K562 (cell line): ENCODE data around the gene POLR2A. TPM values are rescaled to one million over a fixed set of nuclear protein-coding genes. Genes with fewer than 3 reads are reported as not detected.
A peak's percentile ranks its signal among the peaks of the same experiment; 100 is the strongest.

Experiments used
- CXXC5 ChIP-seq: fragments of 250-450 bp; sonication (Bioruptor Pico); IDR thresholded peaks from 2 replicates; pipeline ENCODE4 v1.8.0; 2022; ENCODE audit warnings: inconsistent platforms, mild to moderate bottlenecking, moderate library complexity
- ELF2 ChIP-seq: fragments of 250-450 bp; sonication (Bioruptor Pico); IDR thresholded peaks from 2 replicates; pipeline ENCODE4 v1.5.0; 2021; ENCODE audit warnings: mild to moderate bottlenecking
- EZH2 ChIP-seq: IDR thresholded peaks from 2 replicates; pipeline ENCODE4 v1.6.1; 2012; ENCODE audit warnings: low read depth, mild to moderate bottlenecking, inconsistent platforms, low read length, borderline replicate concordance
- MTA3 ChIP-seq: fragments of 450-650 bp; formaldehyde crosslinking; IDR thresholded peaks from 2 replicates; pipeline ENCODE4 v1.6.1; 2017; ENCODE audit warnings: mild to moderate bottlenecking, borderline replicate concordance
- MXI1 ChIP-seq: IDR thresholded peaks from 2 replicates; pipeline ENCODE4 v1.6.1; 2011; ENCODE audit warnings: low read depth, mild to moderate bottlenecking, improper control_type of control experiment, low read length
- ZBTB17 ChIP-seq: fragments of 450-650 bp; formaldehyde crosslinking; IDR thresholded peaks from 2 replicates; pipeline ENCODE4 v1.4.0; 2020; ENCODE audit warnings: mild to moderate bottlenecking
- ZNF586 ChIP-seq: fragments of 450-650 bp; formaldehyde crosslinking; conservative IDR thresholded peaks from 2 replicates; pipeline ENCODE4 v1.4.0; 2020; ENCODE audit warnings: mild to moderate bottlenecking, moderate library complexity
- polyA plus RNA-seq, 8 experiments: library from polyadenylated mRNA; depleted of rRNA in 4 of 8; stranded (reverse) in 5 of 8; unstranded in 3 of 8; fragments of >200 nt; fragmentation: Nextera tagmentation in 2 of 8; fragmentation: Illumina TruSeq in 1 of 8; extraction: Ambion mirVana in 2 of 8; extraction: Trizol in 1 of 8; gene quantifications; 2 replicates each; pipeline versions ENCODE4 v1.2.1 to v1.2.3, GENCODE V29; 2011 to 2014; ENCODE audit warnings: inconsistent platforms in 1 of 8, missing spikeins in 1 of 8
- total RNA-seq, 7 experiments: library from RNA; depleted of rRNA in 6 of 7; stranded (reverse); fragments of >200 nt in 6 of 7; fragmentation: Illumina TruSeq in 2 of 7; extraction: Trizol in 2 of 7; gene quantifications; 2 replicates each; pipeline versions ENCODE4 v1.2.1 to v1.2.3, GENCODE V29; 2011 to 2021; ENCODE audit warnings: low replicate concordance in 1 of 7
- TF ChIP-seq, protein P1 (sequence below), 2 experiments: fragments of 450-650 bp; IDR thresholded peaks; 2 replicates each; pipeline ENCODE4 v1.6.1; 2016
- TF ChIP-seq, protein P2 (sequence below): fragments of 450-650 bp; IDR thresholded peaks from 2 replicates; pipeline ENCODE4 v1.6.1; 2016; ENCODE audit warnings: mild to moderate bottlenecking, moderate library complexity
- TF ChIP-seq, protein P3 (sequence below): fragments of 450-650 bp; conservative IDR thresholded peaks from 2 replicates; pipeline ENCODE4 v1.6.1; 2016; ENCODE audit warnings: missing genetic modification characterization, low read depth, mild to moderate bottlenecking, control low read depth, missing compliant biosample characterization

Gene POLR2A
- total and polyA plus RNA-seq, 9 of the 15 experiments (the other 6 are each of a cell fraction or from before 2014, with no cell fraction given), result 1.3 to 109 (median 12.4) TPM

DNA sequence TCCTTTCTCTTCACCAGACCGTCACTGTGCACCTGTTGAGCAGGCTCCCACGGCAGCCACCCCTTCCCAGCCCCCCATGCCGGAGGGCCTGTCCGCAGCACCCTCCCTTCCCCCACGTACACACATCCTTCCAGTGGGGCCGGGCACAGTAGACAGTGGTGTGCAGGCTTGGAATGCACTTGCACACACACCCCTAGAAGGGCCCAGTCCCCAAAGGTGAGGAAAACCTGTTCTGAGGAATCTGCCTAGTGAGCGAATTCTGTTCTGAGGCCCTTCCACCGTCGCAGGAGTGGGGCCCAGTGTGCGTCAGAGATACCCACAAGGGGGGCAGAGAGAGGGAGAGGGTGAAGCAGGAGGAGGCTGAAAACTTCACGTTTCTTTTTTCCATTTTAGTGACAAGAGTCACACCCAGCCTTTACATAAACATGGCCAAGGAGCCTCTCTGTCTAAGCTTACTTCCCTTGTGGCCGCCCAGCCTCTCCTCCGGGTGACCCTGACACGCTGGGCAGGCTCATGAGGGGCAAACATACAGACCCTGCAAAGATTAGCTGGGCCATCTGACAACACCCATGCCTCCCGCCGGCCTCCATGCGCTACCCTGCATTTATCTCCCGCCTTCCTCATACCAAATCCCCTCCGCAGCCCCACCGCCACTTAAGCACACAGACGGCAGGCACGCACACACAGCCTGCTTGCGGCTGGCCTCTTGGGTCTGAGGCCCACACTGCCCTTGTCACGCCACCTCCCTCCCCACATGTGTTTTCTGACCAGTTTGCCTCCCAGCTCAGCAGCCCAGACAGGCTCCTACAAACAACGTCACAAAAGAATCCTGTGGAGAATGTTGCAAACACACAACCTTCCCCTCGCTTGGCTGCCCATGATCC is 6.5 kb upstream of the POLR2A start (continued):
- TF ChIP-seq, protein P1, sequence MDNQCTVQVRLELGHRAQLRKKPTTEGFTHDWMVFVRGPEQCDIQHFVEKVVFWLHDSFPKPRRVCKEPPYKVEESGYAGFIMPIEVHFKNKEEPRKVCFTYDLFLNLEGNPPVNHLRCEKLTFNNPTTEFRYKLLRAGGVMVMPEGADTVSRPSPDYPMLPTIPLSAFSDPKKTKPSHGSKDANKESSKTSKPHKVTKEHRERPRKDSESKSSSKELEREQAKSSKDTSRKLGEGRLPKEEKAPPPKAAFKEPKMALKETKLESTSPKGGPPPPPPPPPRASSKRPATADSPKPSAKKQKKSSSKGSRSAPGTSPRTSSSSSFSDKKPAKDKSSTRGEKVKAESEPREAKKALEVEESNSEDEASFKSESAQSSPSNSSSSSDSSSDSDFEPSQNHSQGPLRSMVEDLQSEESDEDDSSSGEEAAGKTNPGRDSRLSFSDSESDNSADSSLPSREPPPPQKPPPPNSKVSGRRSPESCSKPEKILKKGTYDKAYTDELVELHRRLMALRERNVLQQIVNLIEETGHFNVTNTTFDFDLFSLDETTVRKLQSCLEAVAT (IDR thresholded peaks at IDR 0.05), result no peak
- TF ChIP-seq ZBTB17, result no peak
- no peak for TF ChIP-seq ELF2 (CRISPR knock-in tag)
- TF ChIP-seq MXI1, result no peak
- 0 out of 2 replicates have a peak, but pooled peaks have one; percentile 35 for TF ChIP-seq CXXC5
- TF ChIP-seq, protein P2, sequence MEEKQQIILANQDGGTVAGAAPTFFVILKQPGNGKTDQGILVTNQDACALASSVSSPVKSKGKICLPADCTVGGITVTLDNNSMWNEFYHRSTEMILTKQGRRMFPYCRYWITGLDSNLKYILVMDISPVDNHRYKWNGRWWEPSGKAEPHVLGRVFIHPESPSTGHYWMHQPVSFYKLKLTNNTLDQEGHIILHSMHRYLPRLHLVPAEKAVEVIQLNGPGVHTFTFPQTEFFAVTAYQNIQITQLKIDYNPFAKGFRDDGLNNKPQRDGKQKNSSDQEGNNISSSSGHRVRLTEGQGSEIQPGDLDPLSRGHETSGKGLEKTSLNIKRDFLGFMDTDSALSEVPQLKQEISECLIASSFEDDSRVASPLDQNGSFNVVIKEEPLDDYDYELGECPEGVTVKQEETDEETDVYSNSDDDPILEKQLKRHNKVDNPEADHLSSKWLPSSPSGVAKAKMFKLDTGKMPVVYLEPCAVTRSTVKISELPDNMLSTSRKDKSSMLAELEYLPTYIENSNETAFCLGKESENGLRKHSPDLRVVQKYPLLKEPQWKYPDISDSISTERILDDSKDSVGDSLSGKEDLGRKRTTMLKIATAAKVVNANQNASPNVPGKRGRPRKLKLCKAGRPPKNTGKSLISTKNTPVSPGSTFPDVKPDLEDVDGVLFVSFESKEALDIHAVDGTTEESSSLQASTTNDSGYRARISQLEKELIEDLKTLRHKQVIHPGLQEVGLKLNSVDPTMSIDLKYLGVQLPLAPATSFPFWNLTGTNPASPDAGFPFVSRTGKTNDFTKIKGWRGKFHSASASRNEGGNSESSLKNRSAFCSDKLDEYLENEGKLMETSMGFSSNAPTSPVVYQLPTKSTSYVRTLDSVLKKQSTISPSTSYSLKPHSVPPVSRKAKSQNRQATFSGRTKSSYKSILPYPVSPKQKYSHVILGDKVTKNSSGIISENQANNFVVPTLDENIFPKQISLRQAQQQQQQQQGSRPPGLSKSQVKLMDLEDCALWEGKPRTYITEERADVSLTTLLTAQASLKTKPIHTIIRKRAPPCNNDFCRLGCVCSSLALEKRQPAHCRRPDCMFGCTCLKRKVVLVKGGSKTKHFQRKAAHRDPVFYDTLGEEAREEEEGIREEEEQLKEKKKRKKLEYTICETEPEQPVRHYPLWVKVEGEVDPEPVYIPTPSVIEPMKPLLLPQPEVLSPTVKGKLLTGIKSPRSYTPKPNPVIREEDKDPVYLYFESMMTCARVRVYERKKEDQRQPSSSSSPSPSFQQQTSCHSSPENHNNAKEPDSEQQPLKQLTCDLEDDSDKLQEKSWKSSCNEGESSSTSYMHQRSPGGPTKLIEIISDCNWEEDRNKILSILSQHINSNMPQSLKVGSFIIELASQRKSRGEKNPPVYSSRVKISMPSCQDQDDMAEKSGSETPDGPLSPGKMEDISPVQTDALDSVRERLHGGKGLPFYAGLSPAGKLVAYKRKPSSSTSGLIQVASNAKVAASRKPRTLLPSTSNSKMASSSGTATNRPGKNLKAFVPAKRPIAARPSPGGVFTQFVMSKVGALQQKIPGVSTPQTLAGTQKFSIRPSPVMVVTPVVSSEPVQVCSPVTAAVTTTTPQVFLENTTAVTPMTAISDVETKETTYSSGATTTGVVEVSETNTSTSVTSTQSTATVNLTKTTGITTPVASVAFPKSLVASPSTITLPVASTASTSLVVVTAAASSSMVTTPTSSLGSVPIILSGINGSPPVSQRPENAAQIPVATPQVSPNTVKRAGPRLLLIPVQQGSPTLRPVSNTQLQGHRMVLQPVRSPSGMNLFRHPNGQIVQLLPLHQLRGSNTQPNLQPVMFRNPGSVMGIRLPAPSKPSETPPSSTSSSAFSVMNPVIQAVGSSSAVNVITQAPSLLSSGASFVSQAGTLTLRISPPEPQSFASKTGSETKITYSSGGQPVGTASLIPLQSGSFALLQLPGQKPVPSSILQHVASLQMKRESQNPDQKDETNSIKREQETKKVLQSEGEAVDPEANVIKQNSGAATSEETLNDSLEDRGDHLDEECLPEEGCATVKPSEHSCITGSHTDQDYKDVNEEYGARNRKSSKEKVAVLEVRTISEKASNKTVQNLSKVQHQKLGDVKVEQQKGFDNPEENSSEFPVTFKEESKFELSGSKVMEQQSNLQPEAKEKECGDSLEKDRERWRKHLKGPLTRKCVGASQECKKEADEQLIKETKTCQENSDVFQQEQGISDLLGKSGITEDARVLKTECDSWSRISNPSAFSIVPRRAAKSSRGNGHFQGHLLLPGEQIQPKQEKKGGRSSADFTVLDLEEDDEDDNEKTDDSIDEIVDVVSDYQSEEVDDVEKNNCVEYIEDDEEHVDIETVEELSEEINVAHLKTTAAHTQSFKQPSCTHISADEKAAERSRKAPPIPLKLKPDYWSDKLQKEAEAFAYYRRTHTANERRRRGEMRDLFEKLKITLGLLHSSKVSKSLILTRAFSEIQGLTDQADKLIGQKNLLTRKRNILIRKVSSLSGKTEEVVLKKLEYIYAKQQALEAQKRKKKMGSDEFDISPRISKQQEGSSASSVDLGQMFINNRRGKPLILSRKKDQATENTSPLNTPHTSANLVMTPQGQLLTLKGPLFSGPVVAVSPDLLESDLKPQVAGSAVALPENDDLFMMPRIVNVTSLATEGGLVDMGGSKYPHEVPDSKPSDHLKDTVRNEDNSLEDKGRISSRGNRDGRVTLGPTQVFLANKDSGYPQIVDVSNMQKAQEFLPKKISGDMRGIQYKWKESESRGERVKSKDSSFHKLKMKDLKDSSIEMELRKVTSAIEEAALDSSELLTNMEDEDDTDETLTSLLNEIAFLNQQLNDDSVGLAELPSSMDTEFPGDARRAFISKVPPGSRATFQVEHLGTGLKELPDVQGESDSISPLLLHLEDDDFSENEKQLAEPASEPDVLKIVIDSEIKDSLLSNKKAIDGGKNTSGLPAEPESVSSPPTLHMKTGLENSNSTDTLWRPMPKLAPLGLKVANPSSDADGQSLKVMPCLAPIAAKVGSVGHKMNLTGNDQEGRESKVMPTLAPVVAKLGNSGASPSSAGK, result peak; percentile 16; the same call in 1 of the 2 replicates
- TF ChIP-seq, protein P3, sequence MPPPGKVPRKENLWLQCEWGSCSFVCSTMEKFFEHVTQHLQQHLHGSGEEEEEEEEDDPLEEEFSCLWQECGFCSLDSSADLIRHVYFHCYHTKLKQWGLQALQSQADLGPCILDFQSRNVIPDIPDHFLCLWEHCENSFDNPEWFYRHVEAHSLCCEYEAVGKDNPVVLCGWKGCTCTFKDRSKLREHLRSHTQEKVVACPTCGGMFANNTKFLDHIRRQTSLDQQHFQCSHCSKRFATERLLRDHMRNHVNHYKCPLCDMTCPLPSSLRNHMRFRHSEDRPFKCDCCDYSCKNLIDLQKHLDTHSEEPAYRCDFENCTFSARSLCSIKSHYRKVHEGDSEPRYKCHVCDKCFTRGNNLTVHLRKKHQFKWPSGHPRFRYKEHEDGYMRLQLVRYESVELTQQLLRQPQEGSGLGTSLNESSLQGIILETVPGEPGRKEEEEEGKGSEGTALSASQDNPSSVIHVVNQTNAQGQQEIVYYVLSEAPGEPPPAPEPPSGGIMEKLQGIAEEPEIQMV, result no peak
- TF ChIP-seq ZNF586, result no peak
- TF ChIP-seq MTA3, result no peak
- TF ChIP-seq EZH2, result no peak
